PC-9 (cell line): ENCODE measurements around the gene AK5.

Experiments
- CTCF ChIP-seq: fragments of 200-600 bp; sonication (generic); conservative IDR thresholded peaks from 2 replicates; pipeline ENCODE4 v1.6.1; 2017; ENCODE audit warnings: mixed run types, antibody characterized with exemption, mild to moderate bottlenecking, moderate library complexity
- EZH2 ChIP-seq: fragments of 200-600 bp; sonication (generic); IDR thresholded peaks from 2 replicates; pipeline ENCODE4 v1.8.0; 2017; ENCODE audit warnings: antibody characterized with exemption, low read depth

- TF ChIP-seq CTCF = peak; percentile 43
- TF ChIP-seq EZH2 = no peak
Measured at GRCh38 chr1:77579547-77579946, 297.7 kb downstream of the AK5 start.
